Non-pigmented ciliary epithelial cell (primary cell): ENCODE results near the gene SCIN.
"Not testable (repeated sequence)": the region's sequence is repeated elsewhere in the genome, so short reads cannot be mapped to it uniquely, and the experiment has no call there.

Source experiments
- DNase-seq: peaks from one replicate; pipeline ENCODE4 v3.0.0-alpha.2; 2010; ENCODE audit warnings: low read depth

SCIN gene

GRCh38 chr7:12612622-12613021, 42.1 kb downstream of the SCIN start:
- no peak for DNase-seq

DNA sequence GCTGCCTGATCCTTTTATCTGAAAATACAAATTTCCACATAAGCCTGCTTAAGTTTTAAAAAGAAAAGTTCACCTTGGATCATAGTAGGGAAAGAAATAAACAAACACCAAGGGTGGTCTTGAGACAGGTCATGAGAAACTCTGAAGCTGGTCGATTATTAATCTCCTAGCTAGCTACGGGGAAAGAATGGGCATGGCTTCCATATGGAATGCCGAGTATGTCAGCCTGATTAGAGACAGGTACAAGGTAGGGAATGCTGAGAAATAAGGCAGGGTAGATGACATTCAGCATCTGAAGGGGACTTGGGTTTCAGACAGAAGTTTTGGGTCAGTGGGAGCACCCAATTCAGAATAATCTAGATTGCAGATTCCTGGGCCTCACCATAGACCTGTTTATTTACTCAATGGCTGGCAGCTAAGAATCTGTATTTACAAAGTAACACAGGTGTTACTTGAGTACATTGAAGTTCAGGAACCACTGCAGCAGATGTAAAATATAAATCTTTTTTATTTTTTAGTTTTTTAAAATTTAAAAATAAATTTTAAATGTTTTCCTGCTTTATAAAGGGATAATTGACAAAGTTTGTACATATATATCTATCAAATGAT, 49.0 kb downstream of the SCIN start:
- no peak for DNase-seq

- DNase-seq: no peak
These were observed 49.9 kb downstream of the SCIN start for GRCh38 chr7:12620371-12620770.

DNA sequence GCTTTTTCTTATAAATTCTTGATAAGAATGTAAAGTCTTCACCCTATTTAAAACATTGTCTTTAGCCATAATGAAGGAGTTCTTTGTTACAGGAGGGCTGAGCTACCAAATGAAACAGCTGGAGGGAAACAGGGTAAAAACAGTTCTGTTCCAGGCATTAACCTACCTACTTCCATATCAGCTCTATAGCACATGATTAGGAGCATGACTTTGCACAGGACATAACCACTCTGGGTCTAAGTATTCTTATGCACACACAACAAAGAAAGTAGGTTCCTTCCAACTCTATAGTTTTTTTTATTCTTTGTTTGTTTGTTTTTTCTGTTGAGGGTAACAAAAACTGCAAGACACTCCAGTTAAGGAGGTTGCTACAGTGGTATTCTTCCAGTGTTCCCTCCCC, 52.7 kb downstream of the SCIN start:
- DNase-seq: no peak

GRCh38 chr7:12623885-12624498, 53.5 kb downstream of the SCIN start:
- no peak for DNase-seq

GRCh38 chr7:12625836-12626235, 55.3 kb downstream of the SCIN start:
- DNase-seq: no peak

DNA sequence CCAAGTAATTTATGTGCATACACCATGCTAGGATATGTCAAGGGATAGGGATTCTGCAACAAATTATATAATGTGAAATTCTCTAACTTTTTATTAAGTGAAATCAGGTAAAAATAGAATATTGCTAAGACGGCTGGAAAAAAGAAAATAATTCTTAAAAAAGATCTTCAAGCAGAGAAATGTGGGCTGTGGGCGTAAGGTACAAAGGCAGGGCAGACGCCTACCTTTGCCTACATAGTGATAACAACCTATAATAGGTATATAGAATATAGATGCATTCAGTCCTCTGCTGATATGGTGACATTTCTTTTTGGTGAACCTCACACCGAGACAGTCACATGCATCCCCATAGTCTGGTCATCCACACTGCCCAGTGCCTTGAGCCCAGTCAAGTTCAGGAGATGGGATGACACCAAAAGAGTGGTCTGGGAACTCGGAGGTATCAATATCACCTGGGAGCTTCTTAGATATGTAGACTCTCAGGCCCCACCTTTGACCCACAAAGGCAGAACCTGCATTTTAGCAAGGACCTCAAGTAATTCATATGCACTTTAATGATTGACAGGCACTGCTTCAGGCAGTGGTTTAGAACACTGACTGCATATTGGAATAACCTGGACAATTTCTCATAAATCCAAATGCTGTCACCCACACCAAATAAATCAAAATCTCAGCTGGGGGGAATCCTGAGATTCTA, 59.4 kb downstream of the SCIN start:
- no peak for DNase-seq

GRCh38 chr7:12630513-12630819, 59.9 kb downstream of the SCIN start:
- no peak for DNase-seq

DNA sequence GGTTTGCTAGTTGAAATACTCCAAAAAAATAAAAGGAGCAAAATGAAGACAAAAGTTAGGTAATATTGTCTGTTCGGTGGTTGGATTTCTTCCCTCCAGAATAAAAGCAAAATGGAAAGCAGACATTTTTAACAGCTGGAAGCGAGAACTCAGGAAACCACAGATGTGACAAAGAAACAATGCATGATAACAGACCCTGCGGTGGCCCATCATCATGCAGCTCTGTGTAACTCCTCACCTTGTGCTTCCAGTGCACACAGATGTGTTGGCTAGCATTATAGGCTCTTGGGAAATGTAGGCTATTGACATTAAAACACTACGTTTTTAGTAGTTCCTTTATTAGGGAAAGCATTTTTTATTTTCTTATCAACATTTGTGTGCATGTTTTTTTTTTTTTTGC, 63.1 kb downstream of the SCIN start:
- no peak for DNase-seq

DNA sequence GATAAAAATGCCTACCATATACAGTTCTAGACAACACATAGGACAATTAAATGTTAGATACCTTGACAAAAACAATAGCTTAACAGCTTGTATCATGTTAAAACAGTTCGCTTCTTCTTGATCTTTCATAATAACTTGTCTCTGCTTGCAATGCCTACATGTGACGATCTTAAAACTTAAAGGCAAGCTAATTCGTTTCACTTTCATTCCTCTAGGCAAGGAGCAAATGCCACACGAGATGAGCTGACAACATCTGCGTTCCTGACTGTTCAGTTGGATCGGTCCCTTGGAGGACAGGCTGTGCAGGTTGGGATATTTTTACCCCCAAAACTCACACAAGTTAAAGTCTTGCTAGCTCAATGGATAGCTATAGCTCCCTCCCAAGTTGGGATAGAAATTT, 65.3 kb downstream of the SCIN start:
- DNase-seq: no peak

DNA sequence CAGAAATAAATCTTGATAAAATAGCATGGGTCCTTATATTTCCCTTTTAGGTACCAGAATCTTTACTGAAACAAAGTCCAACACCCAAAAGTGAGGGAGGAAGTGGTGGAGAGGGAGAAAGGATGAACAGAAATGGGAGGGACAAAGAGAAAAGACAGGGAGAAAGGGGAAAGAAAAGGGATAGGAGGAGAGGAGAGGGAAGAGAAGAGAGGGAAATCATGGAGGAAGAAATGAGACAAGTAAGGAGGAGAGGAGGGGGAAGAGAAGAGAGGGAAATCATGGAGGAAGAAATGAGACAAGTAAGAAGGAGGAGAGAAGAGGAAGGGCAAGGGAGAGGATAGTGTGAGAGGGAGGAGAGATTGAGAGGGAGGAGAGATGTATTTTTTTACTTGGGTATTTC, 66.8 kb downstream of the SCIN start:
- DNase-seq: no peak

DNA sequence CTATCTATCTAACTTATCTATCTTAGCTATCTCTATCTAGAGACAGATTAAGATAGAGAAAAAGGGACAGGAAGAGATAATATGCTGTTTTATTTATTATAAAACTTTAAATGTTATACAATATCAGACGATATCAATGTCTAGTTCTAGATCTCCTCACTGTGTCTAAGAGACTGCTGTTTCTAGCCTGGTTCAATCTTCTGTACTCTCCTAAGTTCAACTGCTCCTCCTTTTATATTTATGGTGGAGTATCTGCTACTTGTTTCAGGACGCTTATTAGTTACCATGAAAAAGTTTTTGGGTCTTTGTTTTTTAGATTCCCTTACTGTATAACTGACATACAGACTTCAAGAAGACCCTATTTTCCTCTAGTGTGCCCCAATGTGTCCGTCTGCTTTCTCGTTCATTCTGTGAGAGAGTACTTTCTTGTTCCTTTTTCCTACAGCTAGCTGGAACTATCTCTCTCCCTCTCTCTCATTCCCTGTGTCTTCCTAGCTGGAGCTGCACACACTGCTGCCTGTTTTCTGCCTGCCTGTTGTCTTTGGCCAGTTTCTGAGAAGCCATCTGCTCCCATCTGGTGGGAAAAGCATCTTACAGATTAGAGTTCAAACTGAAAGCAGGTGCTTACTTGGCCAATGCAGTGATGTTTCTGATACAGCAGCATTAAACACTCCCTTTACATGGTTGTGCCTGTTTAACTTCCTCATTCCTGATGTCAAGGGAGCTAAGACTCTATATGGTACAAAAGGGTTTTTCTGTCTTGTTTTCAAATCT, 67.5 kb downstream of the SCIN start:
- no peak for DNase-seq

DNA sequence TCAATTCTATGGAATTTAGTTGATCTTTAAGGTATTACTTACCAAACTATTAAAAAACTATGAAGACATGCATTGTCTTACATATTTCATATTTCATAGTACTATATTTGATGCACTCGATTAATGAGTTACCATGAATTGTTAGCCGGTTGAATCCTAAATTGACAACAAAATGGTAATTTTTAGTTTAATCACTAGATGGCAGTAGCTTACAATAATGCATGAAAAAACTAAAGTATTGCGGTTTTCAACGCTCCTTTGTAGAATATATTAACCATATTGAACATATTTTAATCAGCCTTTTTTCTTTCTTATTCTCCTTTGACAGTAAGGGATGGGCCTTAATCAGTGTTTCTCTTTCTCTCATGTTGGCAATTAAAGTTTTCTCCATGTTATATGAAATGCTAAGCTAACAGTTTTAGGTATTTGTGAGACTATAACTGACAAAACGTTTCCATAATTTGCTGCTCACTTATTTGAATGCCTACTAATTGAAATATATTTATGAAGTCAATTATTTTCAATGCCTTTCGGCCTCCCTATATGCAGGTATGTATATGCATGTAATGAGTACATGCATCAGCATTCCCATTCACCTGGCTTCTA, 68.4 kb downstream of the SCIN start:
- DNase-seq: no peak

DNA sequence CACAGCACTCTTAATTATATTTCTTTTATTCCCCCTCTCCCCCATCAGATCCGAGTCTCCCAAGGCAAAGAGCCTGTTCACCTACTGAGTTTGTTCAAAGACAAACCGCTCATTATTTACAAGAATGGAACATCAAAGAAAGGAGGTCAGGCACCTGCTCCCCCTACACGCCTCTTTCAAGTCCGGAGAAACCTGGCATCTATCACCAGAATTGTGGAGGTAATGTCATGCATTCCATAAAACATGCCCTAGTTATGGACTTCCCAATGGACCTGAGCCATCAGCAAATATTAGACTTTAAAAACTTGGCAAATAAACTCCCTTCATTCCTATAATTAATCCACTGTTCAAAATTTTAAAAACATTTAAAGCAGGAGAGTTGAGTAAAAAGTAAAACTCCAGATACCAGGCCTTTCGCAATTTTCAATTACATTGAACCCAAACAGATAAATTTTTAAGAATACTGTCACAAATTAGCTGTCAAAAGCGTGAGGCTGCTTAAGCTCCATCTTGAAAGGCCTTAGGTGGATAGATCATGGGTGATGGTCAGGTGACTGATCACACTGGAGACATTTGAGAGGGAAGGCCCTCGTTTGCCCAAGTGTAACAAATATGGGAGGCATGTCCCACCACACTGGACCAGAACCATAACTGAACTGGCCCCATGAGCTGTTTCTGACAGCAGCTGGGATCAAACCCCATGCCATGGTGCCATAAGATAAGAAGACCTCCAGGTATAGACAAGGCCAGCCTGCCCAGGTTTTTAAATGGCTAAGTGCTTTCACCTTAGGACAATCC, 70.0 kb downstream of the SCIN start:
- no peak for DNase-seq

GRCh38 chr7:12641196-12641595, 70.7 kb downstream of the SCIN start:
- DNase-seq: no peak

DNA sequence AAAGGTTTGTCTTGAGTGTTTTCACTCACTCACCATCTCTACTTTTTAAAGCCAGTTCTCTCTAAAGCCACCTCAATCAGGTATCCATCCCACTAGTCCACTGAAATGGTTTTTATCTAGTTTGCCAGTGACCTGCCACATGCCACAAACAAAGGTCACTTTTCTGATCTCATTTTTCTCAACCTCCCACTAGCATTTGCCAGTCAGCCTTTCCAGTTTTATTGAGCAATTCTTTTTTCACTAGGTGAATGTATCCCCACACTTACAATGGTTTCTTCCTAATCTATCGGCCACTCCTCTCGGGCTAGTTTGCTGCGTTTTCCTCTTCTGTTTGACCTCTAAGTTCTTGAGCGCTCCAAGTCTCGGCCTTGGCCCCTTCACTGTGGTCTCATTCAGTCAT, 72.0 kb downstream of the SCIN start:
- DNase-seq: no peak

- no peak for DNase-seq
These were observed 72.6 kb downstream of the SCIN start for GRCh38 chr7:12643001-12643643.

DNA sequence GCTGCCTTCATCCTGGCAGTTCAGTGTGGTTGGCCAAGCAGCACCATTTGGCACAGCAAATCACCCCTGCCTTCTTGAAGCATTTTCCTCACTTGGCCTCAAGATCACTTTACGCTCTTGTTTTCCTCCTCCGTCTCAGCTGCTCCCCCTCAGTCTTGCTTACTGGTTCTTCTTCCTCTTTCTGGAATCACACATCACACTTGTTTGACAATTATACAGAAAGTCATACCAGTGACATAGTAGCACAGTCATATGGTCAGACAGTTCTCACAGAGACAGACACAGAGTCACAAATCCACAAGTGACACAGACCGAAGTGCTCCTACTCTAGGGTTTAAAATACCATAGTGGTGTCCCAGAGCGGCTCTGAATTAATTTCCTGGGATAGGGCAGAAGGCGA, 73.1 kb downstream of the SCIN start:
- no peak for DNase-seq

GRCh38 chr7:12645212-12645611, 74.7 kb downstream of the SCIN start:
- not testable (repeated sequence) for DNase-seq

- no peak for DNase-seq
These were observed 75.6 kb downstream of the SCIN start for GRCh38 chr7:12646139-12646538.
